DND-41 (cell line): ENCODE measurements around the gene DAB1.

ENCODE experiments used
- CTCF ChIP-seq: IDR thresholded peaks from 2 replicates; pipeline ENCODE4 v1.5.1; 2012; ENCODE audit warnings: borderline replicate concordance, low read length, moderate library complexity, mild to moderate bottlenecking; ENCODE audit not compliant: poor library complexity, severe bottlenecking; ENCODE audit errors: extremely low read depth
- EZH2 ChIP-seq: IDR thresholded peaks from 3 replicates; pipeline ENCODE4 v1.6.1; 2012; ENCODE audit warnings: borderline replicate concordance, low read depth, mild to moderate bottlenecking, moderate library complexity, low read length, inconsistent platforms; ENCODE audit not compliant: severe bottlenecking

- TF ChIP-seq CTCF: no peak
- no peak for TF ChIP-seq EZH2
Observed at GRCh38 chr1:57258557-57259325, 165.1 kb downstream of the DAB1 start.
